ENCODE data around the gene DENND1B. TPM values are rescaled to one million over a fixed set of nuclear protein-coding genes. Genes with fewer than 3 reads are reported as not detected.
"Not testable (repeated sequence)": the region's sequence is repeated elsewhere in the genome, so short reads cannot be mapped to it uniquely, and the experiment has no call there.

Gene DENND1B
- total RNA-seq, 3 donors from 2014 or later: 10.1 to 54.7 (median 29.8) TPM

- Histone ChIP-seq H3K27ac (no peak overlapping the region), H3K9me3 (no peaks in the 10 kb centered on the region), H3K4me1 (no peaks in the 10 kb centered on the region), H3K36me3 (no peaks in the 10 kb centered on the region), H3K4me3 (no peak overlapping the region), H3K27me3 (no peaks in the 10 kb centered on the region)
- DNase-seq (ENCODE audit: low spot score in 2 of 2): no peak
- TF ChIP-seq POLR2A (IDR thresholded peaks at IDR 0.05): no peak
- TF ChIP-seq POLR2AphosphoS5 (IDR thresholded peaks at IDR 0.05): no peak
- no peak for TF ChIP-seq CTCF (IDR thresholded peaks at IDR 0.05)
- intact Hi-C loops (cut with DNase I; ENCODE audit: low total_unique reads): no loop called here
Measured at GRCh38 chr1:197515421-197515820, 259.9 kb downstream of the DENND1B start.

GRCh38 chr1:197510691-197511378, 264.4 kb downstream of the DENND1B start:
- intact Hi-C loops (cut with DNase I; ENCODE audit: low total_unique reads): no loop called here
- no peaks in the 10 kb centered on the region for H3K36me3 ChIP-seq
- H3K27ac ChIP-seq: no peak overlapping the region
- no peaks in the 10 kb centered on the region for H3K9me3 ChIP-seq
- no peak for DNase-seq (ENCODE audit: low spot score in 2 of 2)
- H3K27me3 ChIP-seq: no peaks in the 10 kb centered on the region
- H3K4me3 ChIP-seq: no peak overlapping the region
- TF ChIP-seq POLR2A (IDR thresholded peaks at IDR 0.05) (no peak), POLR2AphosphoS5 (IDR thresholded peaks at IDR 0.05) (no peak), CTCF (IDR thresholded peaks at IDR 0.05) (no peak)
- no peaks in the 10 kb centered on the region for H3K4me1 ChIP-seq

- H3K36me3 ChIP-seq: no peaks in the 10 kb centered on the region
- H3K27me3 ChIP-seq: no peaks in the 10 kb centered on the region
- H3K4me1 ChIP-seq: no peaks in the 10 kb centered on the region
- no peak overlapping the region for H3K27ac ChIP-seq
- TF ChIP-seq POLR2AphosphoS5 (IDR thresholded peaks at IDR 0.05) (no peak), CTCF (IDR thresholded peaks at IDR 0.05) (no peak), POLR2A (IDR thresholded peaks at IDR 0.05) (no peak)
- H3K9me3 ChIP-seq: no peaks in the 10 kb centered on the region
- H3K4me3 ChIP-seq: no peak overlapping the region
- no peak for DNase-seq (ENCODE audit: low spot score in 2 of 2)
- intact Hi-C loops (cut with DNase I; ENCODE audit: low total_unique reads): no loop called here
Measured at GRCh38 chr1:197496722-197497121, 278.6 kb downstream of the DENND1B start.

- H3K27me3 ChIP-seq; DNase-seq (ENCODE audit: low spot score in 2 of 2); H3K36me3 ChIP-seq; H3K27ac ChIP-seq; H3K4me3 ChIP-seq; H3K9me3 ChIP-seq; intact Hi-C loops (cut with DNase I; ENCODE audit: low total_unique reads); H3K4me1 ChIP-seq: not testable (repeated sequence)
Measured at GRCh38 chr1:197491505-197491904, 283.8 kb downstream of the DENND1B start.

GRCh38 chr1:197486946-197487345, 288.3 kb downstream of the DENND1B start:
- H3K9me3 ChIP-seq: no peaks in the 10 kb centered on the region
- no peak overlapping the region for H3K27ac ChIP-seq
- no peak overlapping the region for H3K4me3 ChIP-seq
- no peaks in the 10 kb centered on the region for H3K27me3 ChIP-seq
- H3K4me1 ChIP-seq: no peaks in the 10 kb centered on the region
- TF ChIP-seq CTCF (IDR thresholded peaks at IDR 0.05): no peak
- TF ChIP-seq POLR2A (IDR thresholded peaks at IDR 0.05): no peak
- TF ChIP-seq POLR2AphosphoS5 (IDR thresholded peaks at IDR 0.05): no peak
- DNase-seq (ENCODE audit: low spot score in 2 of 2): no peak
- intact Hi-C loops (cut with DNase I; ENCODE audit: low total_unique reads): no loop called here
- no peaks in the 10 kb centered on the region for H3K36me3 ChIP-seq

All from breast epithelium (tissue), 4 donors.